ENCODE results near the gene PPP3CA. TPM values are rescaled to one million over a fixed set of nuclear protein-coding genes. Genes with fewer than 3 reads are reported as not detected.

The PPP3CA gene
- total RNA-seq, 1 donor from 2014 or later, result 29.9 TPM

- Mint-ChIP-seq H3K9me3 (ENCODE audit: unreplicated experiment) (no peaks in the 10 kb centered on the region), H3K27me3 (ENCODE audit: unreplicated experiment) (peaks cover 2% of the 10 kb centered on the region), H3K4me1 (ENCODE audit: low read depth, unreplicated experiment) (no peaks in the 10 kb centered on the region), H3K27ac (ENCODE audit: unreplicated experiment) (no peak overlapping the region), H3K36me3 (ENCODE audit: unreplicated experiment) (no peaks in the 10 kb centered on the region), H3K4me3 (ENCODE audit: unreplicated experiment) (no peak overlapping the region)
- no peak for DNase-seq
- no peak for TF ChIP-seq CTCF (IDR thresholded peaks at IDR 0.05; ENCODE audit: partially characterized antibody, unreplicated experiment)
Measured at GRCh38 chr4:101065935-101066485, 281.3 kb downstream of the PPP3CA start.

GRCh38 chr4:101065346-101065745, 282.0 kb downstream of the PPP3CA start:
- TF ChIP-seq CTCF (IDR thresholded peaks at IDR 0.05; ENCODE audit: partially characterized antibody, unreplicated experiment), result no peak
- Mint-ChIP-seq H3K4me3 (ENCODE audit: unreplicated experiment) (no peak overlapping the region), H3K27ac (ENCODE audit: unreplicated experiment) (no peak overlapping the region), H3K36me3 (ENCODE audit: unreplicated experiment) (no peaks in the 10 kb centered on the region), H3K4me1 (ENCODE audit: low read depth, unreplicated experiment) (no peaks in the 10 kb centered on the region), H3K27me3 (ENCODE audit: unreplicated experiment) (peaks cover 2% of the 10 kb centered on the region), H3K9me3 (ENCODE audit: unreplicated experiment) (no peaks in the 10 kb centered on the region)
- no peak for DNase-seq

- no peak for DNase-seq
- H3K27me3 Mint-ChIP-seq (ENCODE audit: unreplicated experiment), result peaks cover 2% of the 10 kb centered on the region
- H3K4me1 Mint-ChIP-seq (ENCODE audit: low read depth, unreplicated experiment), result no peaks in the 10 kb centered on the region
- no peaks in the 10 kb centered on the region for H3K9me3 Mint-ChIP-seq (ENCODE audit: unreplicated experiment)
- TF ChIP-seq CTCF (IDR thresholded peaks at IDR 0.05; ENCODE audit: partially characterized antibody, unreplicated experiment), result no peak
- no peak overlapping the region for H3K4me3 Mint-ChIP-seq (ENCODE audit: unreplicated experiment)
- H3K36me3 Mint-ChIP-seq (ENCODE audit: unreplicated experiment), result no peaks in the 10 kb centered on the region
- no peak overlapping the region for H3K27ac Mint-ChIP-seq (ENCODE audit: unreplicated experiment)
Measured at GRCh38 chr4:101064541-101065180, 282.7 kb downstream of the PPP3CA start.

- no peak for DNase-seq
- TF ChIP-seq CTCF (IDR thresholded peaks at IDR 0.05; ENCODE audit: partially characterized antibody, unreplicated experiment), result no peak
- no peaks in the 10 kb centered on the region for H3K27me3 Mint-ChIP-seq (ENCODE audit: unreplicated experiment)
- no peaks in the 10 kb centered on the region for H3K4me1 Mint-ChIP-seq (ENCODE audit: low read depth, unreplicated experiment)
- no peak overlapping the region for H3K4me3 Mint-ChIP-seq (ENCODE audit: unreplicated experiment)
- no peaks in the 10 kb centered on the region for H3K36me3 Mint-ChIP-seq (ENCODE audit: unreplicated experiment)
- no peaks in the 10 kb centered on the region for H3K9me3 Mint-ChIP-seq (ENCODE audit: unreplicated experiment)
- H3K27ac Mint-ChIP-seq (ENCODE audit: unreplicated experiment), result no peak overlapping the region
Measured at GRCh38 chr4:101055392-101055791, 291.9 kb downstream of the PPP3CA start.

GRCh38 chr4:101050837-101051205, 296.5 kb downstream of the PPP3CA start:
- DNase-seq, result no peak
- H3K27me3 Mint-ChIP-seq (ENCODE audit: unreplicated experiment), result no peaks in the 10 kb centered on the region
- no peaks in the 10 kb centered on the region for H3K36me3 Mint-ChIP-seq (ENCODE audit: unreplicated experiment)
- no peaks in the 10 kb centered on the region for H3K9me3 Mint-ChIP-seq (ENCODE audit: unreplicated experiment)
- no peaks in the 10 kb centered on the region for H3K4me1 Mint-ChIP-seq (ENCODE audit: low read depth, unreplicated experiment)
- no peak overlapping the region for H3K27ac Mint-ChIP-seq (ENCODE audit: unreplicated experiment)
- H3K4me3 Mint-ChIP-seq (ENCODE audit: unreplicated experiment), result no peak overlapping the region
- no peak for TF ChIP-seq CTCF (IDR thresholded peaks at IDR 0.05; ENCODE audit: partially characterized antibody, unreplicated experiment)

Data from glutamatergic neuron (in vitro differentiated cells).